ENCODE results near the gene LBH.

- TF ChIP-seq POLR2AphosphoS5 (IDR thresholded peaks at IDR 0.05; ENCODE audit: borderline replicate concordance, low read depth, low read length) (no peak), EZH2 (IDR thresholded peaks at IDR 0.05) (no peak), FOXP2 (optimal IDR thresholded peaks at IDR 0.05; ENCODE audit: control extremely low read depth, extremely low read length, insufficient read depth) (no peak)
Observed at GRCh38 chr2:30206461-30207430, 24.6 kb upstream of the LBH start.

All from SK-N-MC (cell line).